Activated T-helper 9 cell treated with anti-CD3 and anti-CD28 coated beads, Interleukin-2, amount 50 U/mL, for 16 hours (primary cell): ENCODE data around the gene DRC3.
"Not testable (repeated sequence)": the region's sequence is repeated elsewhere in the genome, so short reads cannot be mapped to it uniquely, and the experiment has no call there.

ENCODE experiments used
- DNase-seq: peaks from one replicate; pipeline ENCODE4 v3.0.0-alpha.2; 2020; ENCODE audit warnings: low read depth

The DRC3 gene

DNA sequence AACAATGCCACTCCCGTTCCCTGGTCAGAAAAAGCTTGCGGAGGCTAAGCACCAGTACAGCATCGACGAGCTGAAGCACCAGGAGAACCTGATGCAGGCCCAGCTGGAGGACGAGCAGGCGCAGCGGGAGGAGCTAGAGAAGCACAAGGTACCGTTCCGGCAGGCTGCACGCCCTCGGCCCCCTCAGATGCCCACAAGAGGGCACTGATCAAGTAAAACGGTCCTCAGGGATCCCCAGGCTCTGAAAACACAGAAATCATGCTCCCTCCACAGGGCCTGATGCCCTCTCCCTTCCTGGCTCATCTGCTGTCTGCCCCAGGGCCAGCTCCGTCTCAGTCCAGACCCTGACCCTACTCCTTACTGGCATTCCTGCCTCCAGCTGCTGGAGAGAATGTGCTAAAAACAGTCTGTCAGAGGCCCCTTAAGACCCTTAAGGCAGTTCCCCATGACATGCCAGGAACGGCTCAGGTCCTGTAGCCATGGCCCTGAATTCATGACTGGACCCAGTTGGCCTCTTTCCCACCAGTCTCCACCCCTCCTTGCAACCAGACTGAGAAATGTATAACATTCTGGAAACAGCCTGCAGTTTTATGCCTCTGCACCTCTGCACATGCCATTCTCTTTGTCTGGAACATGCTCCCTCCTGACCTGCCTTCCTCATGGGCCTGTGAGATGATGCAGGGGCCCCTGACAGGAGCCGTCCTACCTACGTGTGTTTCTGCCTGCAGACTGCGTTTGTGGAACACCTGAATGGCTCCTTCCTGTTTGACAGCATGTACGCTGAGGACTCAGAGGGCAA is 21.8 kb downstream of the DRC3 start:
- no peak for DNase-seq

DNA sequence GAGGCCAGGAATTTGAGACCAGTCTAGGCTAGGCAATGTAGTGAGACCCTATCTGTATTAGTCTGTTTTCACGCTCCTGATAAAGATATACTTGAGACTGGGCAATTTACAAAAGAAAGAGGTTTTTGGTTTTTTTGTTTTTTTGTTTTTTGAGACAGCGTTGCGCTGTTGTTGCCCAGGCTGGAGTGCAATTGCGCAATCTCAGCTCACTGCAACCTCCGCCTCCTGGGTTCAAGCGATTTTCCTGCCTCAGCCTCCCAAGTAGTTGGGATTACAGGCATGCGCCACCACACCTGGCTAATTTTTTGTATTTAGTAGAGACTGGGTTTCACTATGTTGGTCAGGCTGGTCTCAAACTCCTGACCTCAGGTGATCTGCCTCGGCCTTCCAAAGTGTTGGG is 23.2 kb downstream of the DRC3 start:
- DNase-seq, result not testable (repeated sequence)

DNA sequence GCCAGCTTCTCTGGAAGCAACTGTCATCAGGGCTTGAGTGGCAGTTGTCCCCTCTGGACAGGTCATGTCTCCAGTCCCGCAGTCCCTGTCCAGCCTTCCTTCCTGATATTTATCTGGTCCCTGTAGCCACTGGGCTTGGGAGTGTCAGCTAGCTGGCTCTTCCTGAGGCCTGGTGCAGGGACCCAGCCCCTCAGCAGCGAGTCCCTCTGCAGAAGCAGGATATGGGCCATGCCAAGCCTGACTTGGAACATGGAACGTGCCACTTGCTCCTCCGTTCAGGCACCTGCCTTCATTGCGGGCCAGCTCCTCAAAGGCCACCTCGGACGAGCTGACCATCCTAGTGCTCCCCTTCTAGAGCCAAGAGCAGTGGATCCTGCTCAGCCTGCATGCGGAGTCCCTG is 26.3 kb downstream of the DRC3 start:
- no peak for DNase-seq

DNA sequence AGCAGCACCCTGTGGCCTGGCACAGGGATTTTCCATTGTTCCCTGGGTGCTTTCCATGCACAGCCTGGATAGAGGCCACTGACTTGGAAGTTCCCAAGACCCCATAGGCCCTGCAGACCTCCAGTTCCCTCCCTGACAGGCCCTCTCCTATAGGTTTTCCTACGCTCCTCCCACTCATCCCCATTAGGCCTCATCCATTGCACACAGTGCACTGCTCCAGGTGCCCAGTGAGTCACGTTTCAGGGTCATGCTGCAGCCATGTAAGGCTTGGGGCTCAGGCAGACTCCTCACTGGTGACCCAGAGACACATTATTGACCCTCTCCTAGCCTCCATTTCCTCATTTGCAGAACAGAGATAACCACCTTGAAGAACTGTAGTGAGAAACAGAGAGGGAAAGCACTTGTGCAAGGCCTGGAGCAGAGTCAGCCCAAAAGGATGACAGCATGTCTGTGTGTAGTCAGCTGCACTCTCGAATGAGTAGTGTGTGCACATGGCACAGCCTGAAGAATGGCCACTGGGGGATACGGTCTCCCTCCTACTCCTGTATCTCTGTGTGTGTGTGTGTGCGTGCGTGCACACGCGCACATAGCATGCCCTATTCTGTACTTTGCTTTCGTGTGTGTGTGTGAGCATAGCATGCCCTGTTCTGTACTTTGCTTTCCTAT is 26.8 kb downstream of the DRC3 start:
- DNase-seq, result no peak

DNA sequence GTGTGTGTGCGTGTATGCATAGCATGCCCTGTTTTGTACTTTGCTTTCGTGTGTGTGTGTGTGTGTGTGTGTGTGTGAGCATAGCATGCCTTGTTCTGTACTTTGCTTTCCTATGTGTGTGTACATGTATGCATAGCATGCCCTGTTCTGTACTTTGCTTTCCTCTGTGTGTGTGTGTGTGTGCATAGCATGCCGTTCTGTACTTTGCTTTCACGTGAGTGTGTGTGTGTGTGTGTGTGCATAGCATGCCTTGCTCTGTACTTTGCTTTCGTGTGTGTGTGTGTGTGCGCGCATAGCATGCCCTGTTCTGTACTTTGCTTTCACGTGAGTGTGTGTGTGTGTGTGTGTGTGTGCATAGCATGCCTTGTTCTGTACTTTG is 27.4 kb downstream of the DRC3 start:
- no peak for DNase-seq

DNA sequence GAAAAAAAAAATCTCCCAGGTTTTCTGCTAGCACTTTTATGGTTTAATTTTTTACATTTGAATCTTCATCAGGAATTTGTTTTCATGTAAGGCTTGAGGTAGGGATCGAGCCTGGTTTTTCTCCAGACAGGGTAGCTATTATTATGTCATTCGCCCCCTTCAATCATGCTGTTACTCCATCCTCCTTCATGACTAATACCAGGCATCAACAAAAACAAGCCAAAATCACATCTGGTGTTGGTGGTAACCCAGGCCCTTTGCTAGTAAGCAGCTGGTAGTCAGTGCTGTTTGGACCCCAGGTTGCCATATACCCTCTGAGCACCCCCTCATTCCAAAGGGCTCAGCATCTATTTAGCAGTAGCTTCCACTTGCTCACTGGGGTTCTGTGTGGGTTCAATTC is 29.5 kb downstream of the DRC3 start:
- DNase-seq, result no peak

DNA sequence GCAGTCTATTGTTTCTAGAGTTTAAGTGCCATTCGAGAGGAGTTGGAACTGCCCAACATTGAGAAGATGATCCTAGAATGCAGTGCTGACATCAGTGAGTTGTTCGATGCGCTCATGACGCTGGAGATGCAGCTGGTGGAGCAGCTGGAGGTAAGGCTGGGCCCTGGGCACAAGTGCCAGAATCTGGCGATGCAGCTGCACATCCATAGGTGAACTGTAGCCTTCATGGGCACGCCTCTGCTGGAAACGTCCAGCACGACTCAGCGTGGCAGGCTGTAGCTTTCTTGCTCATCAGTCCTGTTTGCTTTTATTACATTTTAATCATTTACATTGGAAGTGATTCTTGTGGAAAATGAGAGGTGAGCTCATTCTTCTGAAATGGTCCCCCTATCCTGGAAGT is 31.7 kb downstream of the DRC3 start:
- no peak for DNase-seq

DNA sequence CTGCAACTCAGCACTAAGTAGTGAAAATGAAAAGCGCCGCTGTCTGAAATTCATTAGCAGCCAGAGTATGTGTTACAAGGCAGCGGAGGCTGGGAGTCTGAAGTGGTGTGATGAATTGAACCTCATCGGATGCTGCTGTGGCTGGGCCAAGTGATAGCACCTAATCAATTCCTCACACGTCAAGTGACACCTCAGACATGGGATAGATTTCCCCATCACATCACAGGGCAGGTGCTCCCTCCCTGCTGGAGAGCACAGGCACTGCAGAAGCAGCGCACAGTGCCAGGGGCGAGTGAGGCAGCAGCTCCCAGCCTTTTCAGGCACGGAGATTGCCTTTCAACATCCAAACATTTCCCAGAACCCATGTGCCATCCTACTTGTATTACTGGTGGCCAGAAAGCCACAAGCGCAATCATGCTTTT is 32.2 kb downstream of the DRC3 start:
- DNase-seq, result no peak

DNA sequence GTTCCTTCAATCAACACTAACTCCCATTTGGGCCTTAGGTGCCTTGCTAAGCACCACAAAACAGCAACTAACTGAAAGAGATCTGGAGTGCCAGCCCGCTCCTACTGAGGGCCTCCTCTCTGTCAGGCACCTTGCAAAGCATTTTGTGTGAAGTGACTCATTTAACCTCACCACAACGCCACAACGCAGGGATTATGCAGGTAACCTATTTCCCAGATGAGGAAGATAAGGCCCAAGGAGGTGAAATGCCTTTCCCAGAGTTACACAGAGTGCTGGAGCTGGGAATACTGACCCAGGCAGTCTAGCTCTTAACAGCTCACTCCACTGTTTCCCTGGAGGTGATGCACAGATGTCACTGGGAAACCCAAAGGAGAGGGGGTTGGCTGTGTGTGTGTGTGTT is 32.8 kb downstream of the DRC3 start:
- no peak for DNase-seq

DNA sequence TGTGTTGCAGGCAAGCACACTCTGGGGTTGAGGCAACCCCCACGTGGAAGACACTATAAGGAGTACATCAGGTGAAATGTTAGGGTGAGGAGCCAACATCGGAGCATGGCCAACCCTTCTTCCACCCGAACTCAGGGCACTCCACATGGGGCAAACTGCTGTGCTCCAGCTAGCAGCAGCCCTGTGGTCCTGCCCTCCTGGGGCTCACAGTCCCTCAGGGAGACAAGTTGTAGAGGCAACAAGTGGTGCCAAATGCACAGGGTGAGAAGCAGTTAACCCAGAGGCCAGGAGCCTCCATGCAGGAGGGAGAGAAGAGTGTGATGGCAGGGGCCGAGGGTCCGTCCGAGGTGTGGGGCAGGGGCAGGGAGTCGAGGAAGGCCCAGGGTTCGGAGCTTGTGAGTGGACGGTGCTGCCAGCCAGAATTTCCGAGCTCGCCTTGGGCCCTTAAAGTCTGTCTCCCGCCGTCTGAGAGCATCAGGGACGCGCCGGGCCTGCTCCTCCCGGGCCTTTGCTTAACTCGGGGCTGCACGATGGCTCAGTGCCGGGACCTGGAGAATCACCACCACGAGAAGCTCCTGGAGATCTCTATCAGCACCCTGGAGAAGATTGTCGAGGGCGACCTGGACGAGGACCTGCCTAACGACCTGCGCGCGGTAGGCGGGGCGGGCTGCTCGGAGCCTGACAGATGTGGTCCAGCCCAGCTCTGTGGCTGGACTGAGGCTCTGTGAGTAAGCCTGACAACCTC is 34.0 kb downstream of the DRC3 start:
- no peak for DNase-seq

DNA sequence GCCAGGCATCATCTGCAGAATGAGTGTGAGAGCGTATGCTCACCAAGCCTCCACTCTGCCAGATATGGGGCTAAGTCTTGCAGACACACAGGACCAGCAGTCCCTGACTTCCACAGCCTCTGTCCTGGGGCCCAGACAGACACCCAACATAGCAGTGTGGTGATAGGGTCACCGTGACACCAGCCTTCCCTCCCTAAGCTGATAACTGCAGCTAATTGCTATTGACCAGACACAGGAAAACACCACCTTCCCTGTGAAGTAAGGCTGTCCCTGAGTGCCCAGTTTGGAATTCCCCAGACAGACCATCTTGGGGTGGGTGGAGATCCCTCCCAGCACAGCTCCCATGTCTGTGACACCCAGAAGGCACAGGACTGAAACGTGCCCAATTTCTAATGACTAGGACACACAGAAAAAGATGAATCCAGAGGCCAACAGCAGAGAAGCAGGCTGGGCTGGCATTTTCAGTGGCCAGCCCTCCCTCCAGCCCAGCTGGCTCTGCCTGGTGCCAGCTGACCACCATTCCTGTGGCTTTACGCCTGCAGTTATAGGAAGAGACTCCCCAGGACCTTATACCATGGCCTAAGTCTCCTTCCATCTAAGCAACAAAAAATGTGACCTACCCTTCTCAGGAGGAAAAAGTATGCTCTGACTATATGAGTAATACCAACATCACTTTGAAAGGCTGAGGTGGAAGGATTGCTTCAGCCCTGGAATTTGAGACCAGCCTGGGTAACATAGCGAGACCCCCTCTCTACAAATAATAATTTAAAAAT is 36.0 kb downstream of the DRC3 start:
- DNase-seq, result no peak

DNA sequence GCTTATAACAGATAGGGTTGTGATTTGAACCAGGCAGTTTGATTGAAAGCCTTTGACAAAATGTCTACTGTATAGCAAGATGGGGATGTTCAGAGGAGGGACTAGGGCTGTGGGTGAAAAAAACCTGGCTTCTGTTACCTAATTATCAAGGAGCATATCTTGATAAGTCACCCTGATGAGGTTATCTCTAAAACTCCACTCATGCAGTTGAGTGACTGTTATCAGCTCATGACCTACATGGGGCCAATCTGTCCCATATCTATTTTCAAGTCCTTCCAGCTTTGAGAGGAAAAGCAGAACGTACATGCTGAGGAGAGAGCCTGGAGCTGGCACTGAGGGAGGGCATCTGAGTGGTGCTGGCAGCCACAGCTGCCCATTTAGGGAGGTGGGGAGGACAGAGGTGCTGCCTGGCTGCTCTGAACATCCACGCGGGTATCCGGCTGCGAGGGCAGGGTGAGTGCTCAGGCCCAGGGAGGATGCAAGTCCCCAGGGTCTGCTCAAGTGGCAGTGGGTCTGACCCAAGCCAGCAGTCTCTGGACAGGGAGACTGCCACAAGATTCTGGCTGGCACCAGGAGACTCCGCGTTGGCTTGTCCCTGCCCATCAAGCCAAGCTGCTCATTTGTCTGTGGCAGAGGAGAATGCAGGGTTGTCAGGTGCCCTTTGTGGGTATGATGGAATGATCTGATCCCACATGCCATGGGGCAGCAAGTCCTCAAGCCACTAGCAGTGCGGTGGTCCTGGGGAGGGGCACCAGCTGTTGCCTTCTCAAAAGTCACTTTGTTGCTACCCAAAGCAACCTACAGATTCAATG is 37.2 kb downstream of the DRC3 start:
- DNase-seq, result no peak

DNA sequence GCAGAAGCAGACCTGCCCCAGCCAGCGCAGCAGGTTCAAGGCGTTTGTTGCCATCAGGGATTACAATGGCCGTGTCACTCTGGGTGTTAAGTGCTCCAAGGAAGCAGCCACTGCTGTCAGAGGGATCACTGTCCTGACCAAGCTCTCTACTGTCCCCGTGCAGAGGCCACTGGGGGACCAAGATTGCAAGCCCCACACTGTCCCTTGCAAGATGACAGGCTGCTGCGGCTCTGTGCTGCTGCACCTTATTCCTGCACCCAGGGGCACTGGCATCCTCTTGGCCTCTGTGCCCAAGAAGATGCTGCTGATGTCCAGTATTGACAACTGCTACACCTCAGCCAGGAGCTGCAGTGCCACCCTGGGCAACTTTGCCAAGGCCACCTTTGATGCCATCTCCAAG is 38.6 kb downstream of the DRC3 start:
- no peak for DNase-seq

DNA sequence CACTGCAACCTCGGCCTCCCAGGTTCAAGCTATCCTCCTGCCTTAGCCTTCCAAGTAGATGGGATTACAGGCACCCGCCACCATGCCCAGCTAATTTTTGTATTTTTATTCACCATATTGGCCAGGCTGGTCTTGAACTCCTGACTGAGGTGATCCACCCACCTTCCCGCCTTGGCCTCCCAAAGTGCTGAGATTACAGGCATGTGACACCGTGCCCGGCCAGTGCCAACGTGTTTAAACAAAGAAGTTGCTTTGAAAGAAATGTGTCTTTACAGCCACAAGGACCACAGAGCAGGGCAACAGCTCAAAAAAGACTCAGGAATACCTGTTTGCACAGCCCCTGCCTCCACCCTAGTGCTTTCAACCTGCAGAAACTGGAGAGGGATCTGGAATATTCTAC is 41.3 kb downstream of the DRC3 start:
- DNase-seq, result no peak

DNA sequence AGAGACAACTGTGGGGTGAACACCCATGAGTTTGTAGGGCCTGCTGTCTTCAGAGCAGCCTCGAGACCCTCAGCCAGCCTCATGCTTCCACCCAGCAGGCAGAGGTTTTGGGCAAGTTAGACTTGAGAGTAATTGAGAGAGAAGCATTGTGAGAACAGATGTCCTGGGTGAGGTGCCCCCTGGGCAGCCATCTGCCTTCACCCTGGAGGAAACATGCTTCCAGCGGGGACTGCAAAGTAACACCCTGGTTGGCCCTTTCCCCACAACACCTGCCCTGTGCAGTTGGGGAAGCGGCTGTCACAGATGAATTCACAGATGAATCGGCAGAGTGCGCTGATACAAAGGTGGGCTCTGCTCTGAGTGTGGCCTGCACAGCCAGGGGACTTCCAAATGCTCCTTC is 42.9 kb downstream of the DRC3 start:
- DNase-seq, result no peak

DNA sequence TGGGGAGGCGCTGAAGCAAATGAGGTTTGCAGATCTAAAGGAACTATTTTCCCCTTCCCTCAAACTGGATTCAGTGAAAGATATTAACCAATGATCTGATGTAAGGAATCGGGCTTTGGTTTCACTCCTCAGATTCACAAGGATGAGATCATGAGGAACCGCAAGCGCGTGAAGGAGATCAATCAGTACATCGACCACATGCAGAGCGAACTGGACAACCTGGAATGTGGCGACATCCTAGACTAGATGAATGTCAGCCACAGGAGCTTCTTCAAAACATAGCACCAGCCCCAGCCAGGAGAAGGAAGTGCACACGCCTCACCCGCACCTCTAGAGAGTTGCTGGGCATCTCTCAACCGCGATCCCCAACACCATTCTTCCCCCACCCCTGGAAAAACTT is 43.8 kb downstream of the DRC3 start:
- DNase-seq, result no peak

DNA sequence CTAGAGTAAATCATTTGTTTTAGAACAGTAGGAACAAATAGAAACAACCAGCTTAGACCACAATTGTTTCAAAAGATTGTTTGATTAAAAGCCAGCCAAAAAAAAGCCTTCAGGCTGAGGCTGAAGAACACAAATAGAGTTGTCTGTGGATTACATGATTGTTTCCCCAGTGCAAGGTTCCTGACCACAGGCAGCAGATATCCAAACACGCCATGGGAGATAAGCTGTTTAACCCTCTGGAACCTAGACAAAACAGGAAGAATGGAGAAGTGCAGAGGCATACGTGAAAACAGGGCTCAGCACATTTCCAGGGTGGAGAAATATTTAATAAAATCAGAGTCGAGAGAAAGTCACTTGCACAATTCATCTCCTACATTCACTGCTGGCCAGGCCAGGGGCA is 45.3 kb downstream of the DRC3 start:
- no peak for DNase-seq

DNA sequence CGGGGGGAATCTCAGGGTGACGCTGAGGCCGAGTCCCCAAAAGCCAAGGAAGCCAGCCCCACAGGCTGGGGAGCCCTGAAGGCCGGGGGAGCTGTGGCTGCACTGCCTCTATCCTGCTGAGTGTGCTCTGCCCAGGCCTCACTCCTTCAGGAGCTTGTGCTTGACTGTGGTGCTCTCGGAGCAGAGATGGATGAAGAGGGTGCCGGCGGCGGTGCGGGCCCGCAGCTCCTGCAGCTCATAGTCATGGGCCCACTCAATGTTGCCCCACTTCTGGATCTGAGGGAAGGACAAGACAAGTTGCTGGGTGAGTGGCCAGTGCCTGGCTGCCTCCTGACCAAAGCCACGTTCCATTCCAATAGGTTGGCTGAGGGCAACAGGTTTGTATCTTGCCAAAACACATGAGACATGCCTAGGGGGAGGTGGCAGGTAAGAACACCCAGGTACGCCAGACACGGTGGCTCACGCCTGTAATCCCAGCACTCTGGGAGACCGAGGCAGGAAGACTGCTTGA is 45.8 kb downstream of the DRC3 start:
- no peak for DNase-seq

DNA sequence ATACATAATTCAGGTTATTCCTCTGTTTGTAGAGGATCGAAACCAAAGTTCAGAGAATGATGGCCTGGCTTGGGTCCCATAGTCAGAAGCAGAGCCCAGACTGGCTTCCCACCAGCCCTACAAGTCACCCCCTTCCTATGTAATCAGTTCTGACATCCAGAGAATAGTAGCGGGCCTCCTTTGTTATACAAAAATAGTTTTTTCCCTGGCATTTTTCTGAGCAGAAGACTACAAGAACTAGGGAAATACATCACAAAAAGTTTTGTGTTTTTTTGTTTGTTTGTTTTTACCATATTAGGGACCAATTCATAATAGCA is 47.1 kb downstream of the DRC3 start:
- DNase-seq, result no peak

DNA sequence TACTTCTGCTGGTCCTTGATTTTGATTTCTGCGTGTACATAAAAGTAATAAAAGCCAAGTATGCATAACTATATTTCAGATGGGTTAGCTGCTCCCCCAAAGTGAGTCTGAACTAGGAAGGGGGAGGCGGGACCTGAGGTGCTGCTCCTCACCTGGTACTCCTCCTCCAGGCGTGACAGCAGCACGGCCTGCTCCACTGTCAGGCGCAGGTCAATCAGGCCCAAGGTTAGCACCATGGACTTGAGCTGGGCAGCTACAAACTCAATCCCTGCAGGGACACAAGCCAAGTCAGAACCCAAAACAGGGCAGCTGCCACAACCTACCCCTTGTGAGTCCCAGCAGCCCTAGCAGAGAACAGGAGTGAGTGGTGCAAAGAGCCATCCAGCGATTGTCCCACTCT is 48.3 kb downstream of the DRC3 start:
- DNase-seq, result no peak

DNA sequence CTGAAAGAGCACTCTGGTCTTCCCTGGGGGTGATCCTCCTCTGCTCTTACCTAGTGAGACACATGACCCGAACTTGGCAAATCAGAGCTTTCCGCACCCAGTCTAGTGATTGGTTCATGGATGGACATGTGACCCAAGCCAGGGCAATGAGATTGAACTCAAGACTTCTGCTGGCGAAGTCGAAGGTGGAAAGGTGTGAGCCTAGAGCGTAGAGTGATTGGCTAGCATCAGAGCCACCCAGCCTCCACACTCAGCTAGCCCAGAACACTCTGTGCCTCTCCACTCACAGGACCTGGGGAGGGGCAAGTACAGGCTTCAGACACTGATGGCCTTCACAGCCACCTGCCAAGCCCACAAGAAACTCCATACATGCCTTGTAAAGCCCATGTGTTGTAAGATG is 48.7 kb downstream of the DRC3 start:
- DNase-seq, result no peak
